Embryonic facial prominence (tissue), 1 donor: ENCODE data around the gene HOXB6.

Source experiments
- DNase-seq: peaks from one replicate; pipeline ENCODE4 v3.0.0-alpha.2; 2016; ENCODE audit errors: extremely low spot score

The HOXB6 gene

DNA sequence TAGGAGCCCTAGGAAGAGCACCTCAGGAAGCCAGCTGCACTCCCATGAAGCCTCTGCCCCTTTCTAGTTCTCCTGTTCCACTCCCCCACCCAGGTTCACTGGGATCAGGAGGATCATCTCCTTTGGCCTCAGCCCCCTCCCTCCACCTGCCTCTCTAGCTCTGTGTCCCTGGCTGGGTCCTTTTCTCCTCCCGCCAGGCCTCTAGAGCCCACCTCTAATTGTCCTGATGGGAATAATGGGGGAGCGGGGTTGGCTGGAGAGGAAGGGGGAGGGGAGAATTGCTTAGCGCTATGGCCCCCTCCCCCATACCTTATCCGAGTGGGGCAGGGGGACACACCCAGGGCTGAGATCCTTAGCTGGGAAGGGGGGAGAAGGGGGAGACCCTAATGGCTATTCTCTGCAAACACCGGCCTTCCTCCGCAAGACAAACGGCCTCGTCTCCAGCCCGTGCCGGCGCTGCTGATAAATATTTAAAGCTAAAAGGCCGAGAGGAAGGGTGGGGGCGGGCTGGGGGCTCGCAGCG is 5.0 kb upstream of the HOXB6 start:
- no peak for DNase-seq

DNA sequence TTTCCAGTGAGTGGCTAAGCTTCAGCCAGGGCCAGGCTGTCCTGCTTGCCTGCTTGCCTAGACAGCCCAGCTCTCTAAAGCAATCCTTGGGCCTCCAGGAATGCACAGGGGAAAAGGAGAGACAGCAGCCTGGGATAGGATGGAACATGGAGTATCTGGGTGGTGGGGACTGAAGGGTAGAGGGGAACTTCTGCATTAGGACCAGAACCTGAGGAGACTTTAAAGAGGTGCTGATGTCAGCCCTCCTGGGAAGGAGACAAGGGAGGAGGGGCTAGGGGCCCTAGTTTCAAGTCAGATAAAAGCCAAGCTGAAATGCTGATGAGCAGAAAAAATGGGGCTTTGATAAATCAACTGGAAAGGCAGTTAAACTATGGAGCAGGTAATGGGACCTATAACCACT is 4.2 kb upstream of the HOXB6 start:
- no peak for DNase-seq

- DNase-seq = no peak
These were observed 3.7 kb upstream of the HOXB6 start for GRCh38 chr17:48608494-48608834.

DNA sequence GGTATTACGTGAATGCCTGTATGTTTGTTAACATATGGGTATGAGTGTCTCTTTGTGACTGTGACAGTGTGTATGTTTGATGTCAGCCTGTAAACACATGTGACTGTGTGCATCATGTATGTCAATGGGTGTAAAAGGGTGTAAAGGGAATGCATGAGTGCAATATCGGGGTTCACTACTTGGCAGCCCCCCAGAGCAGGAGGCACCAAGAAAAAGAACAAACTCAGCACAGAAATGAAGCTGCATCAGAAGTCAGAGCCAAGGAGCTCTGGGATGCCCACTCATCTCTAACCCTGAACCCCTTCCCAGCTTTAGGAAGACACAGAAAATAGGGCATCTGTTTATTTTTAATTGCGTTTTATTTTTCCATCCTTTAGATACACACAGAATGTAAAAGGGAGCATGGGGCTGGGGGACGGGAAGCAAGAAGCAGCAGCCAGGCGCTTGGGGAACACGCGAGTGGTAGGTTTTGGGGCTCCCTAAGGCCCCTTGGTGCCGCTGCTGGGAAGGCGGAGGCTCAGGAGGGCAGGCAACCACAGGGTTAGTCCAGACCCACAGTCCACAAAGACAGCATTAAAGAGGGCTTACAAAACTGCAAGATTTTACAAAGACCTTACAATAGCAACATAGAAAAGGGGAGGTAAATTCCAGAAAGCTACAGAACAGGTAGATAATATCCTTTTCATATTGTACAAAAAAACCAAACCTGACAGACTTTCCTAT is 2.3 kb upstream of the HOXB6 start:
- no peak for DNase-seq

DNA sequence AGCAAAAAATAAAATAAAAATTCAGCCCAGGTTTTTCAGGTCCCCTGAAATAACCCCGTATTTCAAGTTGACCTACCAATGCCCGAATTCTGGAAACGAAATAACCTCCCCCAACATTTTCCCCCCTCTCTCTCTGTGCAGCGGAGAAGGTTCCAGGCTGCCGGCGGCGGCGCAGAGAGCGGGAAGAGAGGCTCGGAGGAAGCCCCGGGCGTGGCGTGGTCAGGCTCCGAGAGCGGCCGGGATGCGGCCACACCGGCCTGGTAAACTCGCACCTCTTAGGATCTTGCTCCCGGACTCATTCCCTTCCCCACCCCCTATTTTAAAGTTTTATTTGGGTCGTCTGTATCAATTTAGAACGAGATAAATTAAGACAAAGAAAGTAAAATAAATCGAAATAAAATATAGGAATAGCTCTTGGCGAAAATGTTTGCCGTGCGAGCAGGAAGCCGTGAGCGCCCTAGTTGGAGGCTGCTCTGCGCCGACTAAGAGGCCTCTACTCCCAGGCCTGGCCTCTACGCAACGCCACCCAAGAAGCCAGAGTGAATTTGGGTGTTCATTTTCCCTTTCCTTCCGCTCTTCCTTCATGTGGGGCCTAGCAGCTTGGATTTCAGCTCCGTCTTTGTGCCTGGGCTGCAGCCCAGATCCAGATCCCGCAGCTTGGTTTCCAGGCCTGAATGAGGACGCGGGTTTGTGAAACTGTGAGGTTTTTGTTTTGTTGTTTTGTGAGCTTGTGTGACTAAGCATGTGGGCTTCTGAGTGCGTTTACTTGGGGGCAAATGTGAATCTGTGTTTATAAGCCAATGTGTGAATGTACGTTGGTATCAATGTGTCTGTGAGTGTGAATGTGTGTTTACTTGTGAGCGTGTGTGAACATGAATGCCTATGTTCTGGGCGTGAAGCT is 1.5 kb upstream of the HOXB6 start:
- no peak for DNase-seq

GRCh38 chr17:48605409-48605919 is 678 bp upstream of the HOXB6 start:
- no peak for DNase-seq

DNA sequence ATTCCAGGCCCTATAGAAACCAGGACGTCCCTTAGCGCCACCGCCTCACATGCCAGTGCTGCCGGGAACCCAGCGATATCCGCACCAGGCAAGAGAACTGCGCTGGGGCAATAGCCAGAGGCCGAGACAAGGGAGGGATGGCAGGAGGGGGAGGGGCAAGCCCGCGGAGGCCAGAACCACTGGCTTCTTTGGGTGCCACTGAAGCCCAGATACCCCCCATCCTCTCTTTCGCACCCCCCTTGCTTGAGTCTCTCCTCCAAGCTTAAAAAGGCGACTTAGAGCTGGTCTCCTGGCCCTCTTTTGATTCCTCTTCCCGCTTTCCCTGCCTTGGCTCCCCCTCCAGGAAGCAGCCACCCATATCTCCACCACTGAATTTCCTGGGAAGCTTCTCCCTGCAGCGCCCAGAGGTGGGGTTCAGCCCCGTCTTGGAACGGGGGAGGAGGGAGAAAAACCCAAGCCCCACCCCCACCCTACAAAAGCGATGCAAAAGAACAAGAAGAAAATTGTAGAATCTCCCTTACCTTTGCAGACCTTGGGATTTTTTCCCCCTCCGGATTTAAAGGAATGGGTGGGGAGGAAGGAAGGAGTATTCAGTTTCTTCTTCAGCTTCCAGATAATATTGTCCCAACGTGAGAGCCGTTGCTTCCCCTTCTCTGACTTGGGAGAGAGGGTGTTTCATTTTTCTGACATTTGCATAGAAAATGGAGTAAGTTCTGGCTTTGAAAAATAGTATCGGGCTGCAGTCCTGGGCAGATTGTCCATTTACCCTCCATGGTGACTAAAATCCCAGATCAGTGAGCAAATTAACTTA is 622 bp downstream of the HOXB6 start:
- no peak for DNase-seq

DNA sequence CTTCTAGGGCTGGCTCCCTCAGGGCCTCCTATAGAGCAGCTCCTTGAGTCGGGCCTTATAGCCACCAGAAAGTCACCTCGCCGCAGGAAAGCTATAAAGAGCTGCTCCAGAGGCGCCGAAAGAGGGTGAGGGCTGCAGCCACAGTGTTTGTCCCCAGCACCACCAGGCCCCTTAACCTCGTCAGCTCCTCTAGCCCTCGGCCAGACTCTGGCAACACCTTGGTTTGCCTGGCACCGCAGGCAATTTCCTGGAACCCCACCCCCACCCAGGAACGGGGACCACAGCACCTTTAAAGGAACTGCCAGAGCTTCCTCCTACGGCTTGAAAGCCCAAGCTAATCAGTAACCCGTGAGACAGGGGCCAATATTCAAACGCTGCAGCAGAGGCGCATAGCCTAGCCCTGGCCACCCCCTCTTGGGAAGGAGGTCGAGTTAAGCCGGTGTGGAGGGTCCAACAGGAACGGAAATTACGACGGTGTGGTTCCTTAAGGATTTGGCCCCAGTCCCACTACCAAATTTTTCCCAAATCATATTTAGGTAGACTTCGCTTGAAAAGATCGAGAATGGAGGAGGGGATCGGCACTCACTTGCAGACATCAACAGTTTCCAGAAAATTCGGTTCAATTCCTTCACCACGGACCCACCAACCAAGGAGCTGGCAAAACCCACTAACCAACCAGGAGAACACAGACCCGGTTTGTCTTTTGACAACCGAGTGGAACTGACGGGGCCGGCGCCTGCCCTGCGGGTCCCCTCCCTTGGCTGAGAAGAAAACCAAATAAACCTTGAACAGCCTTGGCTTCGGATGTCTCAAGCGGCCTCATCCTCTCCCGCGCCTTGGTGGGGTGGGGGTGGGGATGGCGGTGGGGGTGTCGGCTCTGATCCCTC is 3.0 kb downstream of the HOXB6 start:
- DNase-seq = no peak

DNA sequence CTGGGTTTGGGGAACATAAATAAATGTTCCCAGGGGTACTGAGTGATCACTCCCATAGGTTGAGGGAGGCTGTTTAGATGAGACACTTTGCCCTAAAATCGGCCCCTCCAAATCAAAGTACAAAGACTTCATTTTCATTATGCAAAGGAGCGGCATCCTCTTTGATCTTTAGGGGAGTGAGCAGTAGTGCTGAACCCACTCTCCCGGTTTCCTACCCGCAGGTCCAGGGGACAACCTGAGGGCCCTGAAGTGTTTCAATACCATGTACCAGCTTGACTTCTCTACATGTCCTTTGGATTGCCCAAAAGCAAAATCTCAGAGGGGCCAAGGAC is 3.6 kb downstream of the HOXB6 start:
- no peak for DNase-seq

DNA sequence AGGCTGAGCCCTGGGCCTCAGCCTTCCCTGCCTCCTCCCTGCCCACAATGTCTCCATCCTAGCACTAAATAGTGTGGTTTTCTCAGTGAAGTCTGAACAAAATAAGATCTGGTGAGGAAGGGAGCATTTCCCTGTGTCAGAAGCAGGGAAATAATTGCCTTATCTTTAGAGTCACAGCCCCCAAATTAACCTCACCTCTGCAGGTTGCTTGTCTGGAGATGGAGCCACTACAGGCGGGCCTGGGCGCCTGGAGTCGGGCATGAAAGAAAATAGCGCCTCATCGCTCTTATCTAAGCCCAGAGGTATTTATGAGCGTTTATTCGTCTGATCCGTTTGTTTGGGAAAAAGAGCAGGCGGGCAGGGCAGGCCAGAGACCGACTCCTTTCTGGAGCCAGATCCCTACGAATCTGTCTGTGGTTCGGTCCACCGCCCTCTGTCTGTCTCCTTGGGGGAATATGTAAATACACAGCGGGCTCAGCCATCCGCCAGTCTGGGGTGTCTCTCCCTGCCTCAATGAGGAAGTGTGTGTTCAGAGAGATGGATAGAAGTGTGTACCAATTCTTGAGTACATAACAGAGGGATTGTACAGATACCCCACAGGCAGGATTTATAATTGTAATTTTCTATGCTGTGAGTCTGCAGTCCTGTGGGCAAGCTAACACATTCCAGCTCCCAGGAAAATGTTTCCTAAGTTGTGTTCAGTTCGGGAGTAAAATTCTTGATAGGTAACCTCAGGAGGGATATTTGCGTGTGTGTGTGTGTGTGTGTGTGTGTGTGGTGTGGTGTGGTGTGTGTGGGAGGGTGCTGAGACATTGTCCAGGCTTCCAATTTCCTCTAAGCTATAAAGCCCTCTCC is 4.3 kb downstream of the HOXB6 start:
- no peak for DNase-seq

- DNase-seq = no peak
These were observed 5.4 kb downstream of the HOXB6 start for GRCh38 chr17:48599354-48599753.

DNA sequence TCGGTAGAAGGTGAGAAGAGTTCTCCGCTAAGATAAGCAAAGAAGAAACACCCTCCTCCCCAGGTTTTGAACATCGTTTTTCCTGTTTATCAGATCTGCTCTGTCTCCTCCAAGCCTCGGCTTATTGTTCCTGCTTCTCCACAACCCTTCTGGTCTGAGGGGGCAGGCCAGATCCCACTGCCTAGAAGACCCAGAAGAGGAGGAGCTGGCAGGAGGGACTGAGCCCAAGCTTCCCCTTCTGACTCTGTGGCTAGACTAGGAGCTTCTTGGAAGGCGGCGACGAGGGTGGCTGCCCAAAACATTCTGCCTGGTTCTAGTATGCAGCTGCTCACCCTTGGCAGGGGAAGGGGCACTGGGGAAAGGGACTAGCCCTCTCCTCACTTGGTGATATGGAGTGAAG is 6.0 kb downstream of the HOXB6 start:
- no peak for DNase-seq

DNA sequence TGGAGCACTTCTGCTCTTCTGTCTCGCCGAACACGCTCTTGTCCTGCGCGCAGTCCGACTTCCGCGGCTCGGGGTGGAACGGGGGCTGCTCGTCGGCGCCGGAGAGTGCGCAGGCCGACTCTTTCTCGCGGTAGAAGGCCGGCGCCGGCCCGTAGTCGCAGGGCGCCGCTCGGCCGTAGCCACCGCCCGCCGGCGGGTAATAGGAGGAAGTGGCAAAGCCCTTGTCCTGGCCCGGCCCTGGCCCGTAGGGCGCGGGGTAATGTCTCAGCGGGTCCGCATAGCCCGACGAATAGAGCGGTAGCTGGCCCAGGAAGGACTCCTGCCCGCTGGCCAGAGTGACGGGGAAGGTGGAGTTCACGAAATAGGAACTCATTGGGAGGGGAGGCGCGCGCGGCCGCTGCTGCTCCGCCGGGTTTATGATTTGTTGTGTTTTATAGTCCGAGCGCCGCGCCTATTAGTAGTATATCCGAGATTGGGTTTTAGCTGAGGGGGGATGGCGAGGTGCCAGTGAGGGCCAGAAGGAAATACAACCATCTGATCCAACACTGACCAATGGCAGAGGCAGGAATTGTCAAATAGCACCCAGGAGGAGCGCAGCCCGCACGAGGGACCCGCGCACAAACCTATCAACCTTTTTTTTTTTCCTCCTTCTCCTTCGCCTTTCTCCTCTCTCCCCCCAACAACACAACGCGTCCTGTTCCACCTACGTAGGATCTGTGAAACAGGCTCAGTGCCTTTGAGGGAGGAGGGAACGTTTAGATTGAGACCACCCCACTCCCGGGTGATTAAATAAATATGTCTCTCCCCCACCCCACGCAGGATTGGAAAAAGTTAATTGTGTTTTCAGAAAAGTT is 6.8 kb downstream of the HOXB6 start:
- no peak for DNase-seq

DNA sequence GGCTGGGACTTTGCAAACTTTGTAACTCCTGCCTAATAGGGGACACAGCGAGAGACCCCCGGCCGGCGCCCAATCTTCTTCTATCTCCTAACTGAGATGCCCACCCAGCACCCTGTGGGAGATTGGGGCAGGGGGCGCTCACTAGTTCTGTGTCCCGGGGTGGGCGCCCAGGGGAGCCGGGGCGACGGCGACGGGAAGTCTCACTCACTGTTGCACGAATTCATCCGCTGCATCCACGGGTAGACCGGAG is 7.3 kb downstream of the HOXB6 start:
- DNase-seq = no peak

DNA sequence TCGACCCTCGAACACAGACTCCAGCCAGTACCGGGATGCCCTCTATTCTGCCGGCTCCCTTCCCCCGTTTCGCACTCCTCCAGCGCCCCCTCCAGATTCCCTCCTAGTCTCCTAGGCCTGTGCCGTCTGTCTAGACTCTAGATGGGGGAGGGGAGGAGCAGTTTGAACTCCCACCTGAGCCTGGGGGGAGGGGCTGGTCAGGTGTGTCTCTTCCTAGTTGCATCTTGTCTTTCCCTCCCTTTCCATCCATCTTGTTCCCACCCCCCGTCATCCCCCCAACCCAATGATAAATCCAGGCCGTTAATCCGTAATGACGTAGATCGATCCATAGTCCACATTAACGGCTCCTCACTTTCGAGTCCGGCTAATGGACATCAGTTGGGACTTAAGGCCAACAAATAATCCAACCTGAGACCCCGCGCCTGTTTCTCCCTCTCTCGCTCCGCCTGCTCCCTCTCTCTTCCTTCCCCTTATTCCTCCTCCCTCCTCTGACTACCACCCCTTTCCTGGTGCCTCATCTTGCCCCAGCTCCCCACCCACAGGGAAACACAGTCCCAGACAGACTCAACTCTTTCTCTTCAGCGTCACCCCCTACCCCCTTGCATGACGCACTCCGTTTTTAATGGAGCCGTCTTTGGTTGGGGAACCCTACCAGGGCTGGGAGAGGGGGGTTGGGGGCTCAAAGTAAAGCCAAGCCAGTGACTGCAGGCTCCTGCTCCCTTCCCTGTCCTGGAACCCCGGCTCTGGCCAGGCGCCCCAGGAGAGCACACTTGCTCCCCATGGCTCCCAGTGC is 7.9 kb downstream of the HOXB6 start:
- DNase-seq = no peak

DNA sequence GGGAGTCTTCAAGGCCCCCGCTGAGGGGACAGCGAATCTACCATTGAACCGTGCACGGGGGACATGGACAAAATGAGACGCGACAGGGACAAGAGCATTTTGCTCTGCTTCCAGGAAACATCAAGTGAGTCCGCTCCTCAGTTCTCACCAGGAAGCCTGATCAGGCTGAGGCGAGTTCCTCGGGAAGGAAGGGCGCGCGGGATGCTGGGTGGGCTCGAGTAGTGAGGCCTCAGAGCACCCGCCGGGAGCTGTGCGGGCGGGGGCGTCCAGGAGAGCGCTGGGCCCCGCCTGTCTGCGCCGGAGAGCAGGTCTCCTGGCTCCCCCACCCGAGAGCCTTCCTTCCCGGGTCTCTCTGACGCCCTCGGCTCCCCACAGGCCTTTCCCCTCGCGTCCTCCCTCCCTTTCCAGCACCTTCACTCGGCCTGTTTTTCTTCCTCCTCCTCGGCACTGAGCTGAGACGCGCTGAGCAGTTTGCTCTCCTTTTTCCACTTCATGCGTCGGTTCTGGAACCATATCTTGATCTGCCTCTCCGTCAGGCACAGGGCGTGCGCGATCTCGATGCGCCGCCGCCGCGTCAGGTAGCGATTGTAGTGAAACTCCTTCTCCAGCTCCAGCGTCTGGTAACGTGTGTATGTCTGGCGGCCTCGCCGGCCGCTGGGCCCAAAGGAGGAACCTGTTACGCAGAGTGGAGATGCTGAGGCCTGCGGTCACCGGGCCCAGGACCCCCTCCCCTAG is 8.6 kb downstream of the HOXB6 start:
- no peak for DNase-seq

GRCh38 chr17:48595278-48595999 is 9.3 kb downstream of the HOXB6 start:
- no peak for DNase-seq
